IMR-90 (cell line): Measurements from ENCODE around the gene RFTN2. TPM values are rescaled to one million over a fixed set of nuclear protein-coding genes. Genes with fewer than 3 reads are reported as not detected.

Experiments used
- ATAC-seq: fragments of 200-7000 bp; cut with Tn5 transposase; 2 replicates; pipeline ENCODE4 v1.9.1; 2020; ENCODE audit warnings: low read depth, mild to moderate bottlenecking, moderate library complexity
- BruUV-seq: library from RNA; stranded (reverse); fragments of 400-500 nt; replicated peaks from 2 replicates; lab custom pipeline; 2021; lab: Mats Ljungman, UMichigan
- CTCF ChIA-PET: fragments of 300-600 bp; formaldehyde crosslinking; extraction: SDS; loops from one replicate; lab custom pipeline; 2021; ENCODE audit warnings: antibody characterized with exemption; lab: Yijun Ruan, JAX
- POLR2A ChIA-PET: fragments of 300-600 bp; sonication (Branson Sonifier 250); formaldehyde crosslinking; loops from one replicate; lab custom pipeline; 2022; ENCODE audit warnings: antibody characterized with exemption; ENCODE audit not compliant: unreplicated experiment; lab: Charles Lee
- DNase-seq: peaks from one replicate; pipeline ENCODE4 v3.0.0; 2013
- H2AFZ ChIP-seq: replicated peaks from 2 replicates; pipeline ENCODE3; 2013; ENCODE audit warnings: low read length, mild to moderate bottlenecking; ENCODE audit not compliant: poor library complexity
- H2AK5ac ChIP-seq: 2 replicates; pipeline ENCODE4 v1.6.1; 2013; ENCODE audit warnings: low read depth, low read length, inconsistent platforms
- H2AK9ac ChIP-seq: replicated peaks from 2 replicates; pipeline ENCODE3; 2013; ENCODE audit warnings: mild to moderate bottlenecking, low read depth, low read length, moderate library complexity; ENCODE audit not compliant: poor library complexity
- H2BK120ac ChIP-seq: 2 replicates; pipeline ENCODE4 v1.6.1; 2013; ENCODE audit warnings: low read depth, low read length, inconsistent platforms
- H2BK15ac ChIP-seq: 3 replicates; pipeline ENCODE4 v1.6.1; 2013; ENCODE audit warnings: low read depth, low read length, inconsistent platforms
- H2BK20ac ChIP-seq: 2 replicates; pipeline ENCODE4 v1.6.1; 2013; ENCODE audit warnings: low read depth, mild to moderate bottlenecking, inconsistent platforms, low read length, moderate library complexity
- H2BK5ac ChIP-seq: 2 replicates; pipeline ENCODE4 v1.6.1; 2013; ENCODE audit warnings: mild to moderate bottlenecking, low read depth, low read length, inconsistent platforms; ENCODE audit not compliant: poor library complexity, severe bottlenecking
- H3K14ac ChIP-seq: replicated peaks from 2 replicates; pipeline ENCODE4 v1.6.1; 2013; ENCODE audit warnings: low read depth, low read length, inconsistent platforms
- H3K18ac ChIP-seq: 2 replicates; pipeline ENCODE4 v1.6.1; 2013; ENCODE audit warnings: low read depth, low read length, control low read depth
- H3K23ac ChIP-seq: 2 replicates; pipeline ENCODE4 v1.6.1; 2013; ENCODE audit warnings: low read depth, low read length, inconsistent platforms
- H3K27ac ChIP-seq: 2 replicates; pipeline ENCODE4 v1.5.1; 2013; ENCODE audit warnings: mild to moderate bottlenecking, control low read depth, low read length; ENCODE audit not compliant: insufficient read depth
- H3K27me3 ChIP-seq: 2 replicates; pipeline ENCODE4 v1.6.1; 2013; ENCODE audit warnings: low read length; ENCODE audit not compliant: control insufficient read depth, insufficient read depth
- H3K36me3 ChIP-seq: 2 replicates; pipeline ENCODE4 v1.6.1; 2013; ENCODE audit warnings: low read length, mixed read lengths; ENCODE audit not compliant: control insufficient read depth, insufficient read depth
- H3K4ac ChIP-seq: 2 replicates; pipeline ENCODE4 v1.6.1; 2013; ENCODE audit warnings: low read depth, low read length, inconsistent platforms
- H3K4me1 ChIP-seq: 2 replicates; pipeline ENCODE4 v1.6.1; 2013; ENCODE audit warnings: low read length, mixed read lengths; ENCODE audit not compliant: control insufficient read depth, insufficient read depth
- H3K4me2 ChIP-seq: 2 replicates; pipeline ENCODE4 v1.6.1; 2013; ENCODE audit warnings: low read depth, mild to moderate bottlenecking, control low read depth, low read length, moderate library complexity
- H3K4me3 ChIP-seq: 2 replicates; pipeline ENCODE4 v1.5.1; 2013; ENCODE audit warnings: low read depth, mild to moderate bottlenecking, control low read depth, low read length, moderate library complexity; ENCODE audit not compliant: insufficient read depth
- H3K56ac ChIP-seq: 2 replicates; pipeline ENCODE4 v1.6.1; 2013; ENCODE audit warnings: low read length, inconsistent platforms; ENCODE audit not compliant: insufficient read depth; ENCODE audit errors: extremely low read depth
- H3K79me1 ChIP-seq, 2 experiments: 2 replicates each; pipeline ENCODE4 v1.6.1; 2013; ENCODE audit warnings: low read length in 2 of 2, inconsistent platforms in 1 of 2, low read depth in 1 of 2
- H3K9ac ChIP-seq: 2 replicates; pipeline ENCODE4 v1.6.1; 2013; ENCODE audit warnings: low read depth, low read length, control low read depth
- H3K9me1 ChIP-seq: 2 replicates; pipeline ENCODE4 v1.6.1; 2013; ENCODE audit warnings: low read length, inconsistent platforms; ENCODE audit not compliant: insufficient read depth
- H3K9me3 ChIP-seq: 2 replicates; pipeline ENCODE4 v1.6.1; 2013; ENCODE audit warnings: low read length; ENCODE audit not compliant: control insufficient read depth, insufficient read depth
- H4K20me1 ChIP-seq: 2 replicates; pipeline ENCODE4 v1.6.1; 2013; ENCODE audit warnings: low read length, inconsistent platforms; ENCODE audit not compliant: insufficient read depth
- H4K5ac ChIP-seq: 2 replicates; pipeline ENCODE4 v1.6.1; 2013; ENCODE audit warnings: mild to moderate bottlenecking, low read depth, low read length, control low read depth
- H4K8ac ChIP-seq, 2 experiments: 2 replicates each; pipeline ENCODE4 v1.6.1; 2013; ENCODE audit warnings: low read depth in 2 of 2, low read length in 2 of 2, control low read depth in 1 of 2, inconsistent platforms in 1 of 2
- H4K91ac ChIP-seq: 2 replicates; pipeline ENCODE4 v1.6.1; 2013; ENCODE audit warnings: low read depth, low read length, inconsistent platforms; ENCODE audit not compliant: insufficient read depth
- BHLHE40 ChIP-seq: fragments of 150-350 bp; IDR thresholded peaks from 2 replicates; pipeline ENCODE4 v1.6.1; 2016; ENCODE audit warnings: mild to moderate bottlenecking, low read depth, low read length
- CEBPB ChIP-seq: IDR thresholded peaks from 2 replicates; pipeline ENCODE4 v1.6.1; 2012; ENCODE audit warnings: low read depth, low read length, improper control_type of control experiment
- CHD1 ChIP-seq: IDR thresholded peaks from 2 replicates; pipeline ENCODE4 v1.6.1; 2012; ENCODE audit warnings: low read depth, low read length, improper control_type of control experiment
- CTCF ChIP-seq: conservative IDR thresholded peaks from 2 replicates; pipeline ENCODE4 v1.5.1; 2012; ENCODE audit warnings: mild to moderate bottlenecking, low read depth, low read length, improper control_type of control experiment
- MXI1 ChIP-seq: IDR thresholded peaks from 2 replicates; pipeline ENCODE4 v1.6.1; 2012; ENCODE audit warnings: low read depth, mild to moderate bottlenecking, low read length, moderate library complexity, borderline replicate concordance
- POLR2A ChIP-seq: IDR thresholded peaks from 2 replicates; pipeline ENCODE4 v1.6.1; 2012; ENCODE audit warnings: mild to moderate bottlenecking, low read depth, low read length
- RAD21 ChIP-seq: IDR thresholded peaks from 2 replicates; pipeline ENCODE4 v1.6.1; 2012; ENCODE audit warnings: low read length, improper control_type of control experiment
- RCOR1 ChIP-seq: IDR thresholded peaks from 2 replicates; pipeline ENCODE4 v1.6.1; 2012; ENCODE audit warnings: mild to moderate bottlenecking, low read length, improper control_type of control experiment; ENCODE audit not compliant: insufficient replicate concordance
- SMC3 ChIP-seq: fragments of 150-350 bp; IDR thresholded peaks from 2 replicates; pipeline ENCODE4 v1.6.1; 2016; ENCODE audit warnings: low read depth, mild to moderate bottlenecking, antibody characterized with exemption, low read length, moderate library complexity
- USF2 ChIP-seq: fragments of 150-350 bp; IDR thresholded peaks from 2 replicates; pipeline ENCODE4 v1.6.1; 2017; ENCODE audit warnings: mild to moderate bottlenecking, antibody characterized with exemption, low read length, low read depth
- WGBS, 2 experiments: methylation state at CpG; one replicate each; pipeline versions ENCODE4 v1.1.5 to v1.1.7; 2013; ENCODE audit warnings: missing lambda C conversion rate in 2 of 2; ENCODE audit not compliant: insufficient read length in 1 of 2; ENCODE audit errors: extremely low coverage in 2 of 2; 5-methylcytosine and 5-hydroxymethylcytosine counted together
- dilution Hi-C: fragments of 300-500 bp; cut with HindIII; formaldehyde crosslinking; loops from one replicate; pipeline ENCODE4 v1.14.3; 2018; ENCODE audit warnings: low sequenced_read_pairs; ENCODE audit not compliant: unreplicated experiment
- in situ Hi-C: fragments of 300-500 bp; cut with MboI; formaldehyde crosslinking; loops from 3 replicates; pipeline ENCODE4 v1.14.3; 2019; ENCODE audit warnings: low sequenced_read_pairs, inconsistent platforms, mixed read lengths
- intact Hi-C: fragments of 100-400 bp; cut with micrococcal nuclease; formaldehyde crosslinking; loops from 2 replicates; pipeline ENCODE4 v1.10.0; 2022
- polyA plus RNA-seq, 3 experiments: library from polyadenylated mRNA; depleted of rRNA; stranded (reverse); fragments of >200 nt; gene quantifications; 2 replicates each; pipeline ENCODE4 v1.2.3, GENCODE V29; 2012; ENCODE audit warnings: low replicate concordance in 1 of 3
- total RNA-seq: library from RNA; depleted of rRNA; stranded (reverse); fragments of >200 nt; gene quantifications from 2 replicates; pipeline ENCODE4 v1.2.3, GENCODE V29; 2012

RFTN2 gene
- total and polyA plus RNA-seq, 2 of the 4 experiments (the other 2 are of a cell fraction): 0.44 to 2.3 TPM

- Histone ChIP-seq H4K5ac (no peak overlapping the region), H3K18ac (no peak overlapping the region), H3K4ac (peak overlapping the region; percentile 5; the same call in 1 of the 2 replicates), H3K27me3 (no peaks in the 10 kb centered on the region), H2BK20ac (no peak overlapping the region), H4K20me1 (peaks cover 20% of the 10 kb centered on the region), H3K4me2 (peak overlapping the region; percentile 80), H3K9me1 (peaks cover 9% of the 10 kb centered on the region), H2AK9ac (peak overlapping the region; percentile 22), H2AK5ac (no peak overlapping the region), H3K14ac (peak overlapping the region; percentile 49; the same call in 1 of the 2 replicates), H3K9me3 (no peaks in the 10 kb centered on the region), H3K9ac (peak overlapping the region; percentile 80), H4K91ac (no peak overlapping the region; the same call in 1 of the 2 replicates), H3K4me3 (peak overlapping the region; percentile 99), H2BK120ac (no peak overlapping the region), H2BK15ac (no peak overlapping the region), H3K4me1 (peaks cover 6% of the 10 kb centered on the region), H3K79me1 (peaks cover 26 to 46% of the 10 kb centered on the region in 2 experiments), H3K23ac (peak overlapping the region; percentile 74), H3K56ac (peak overlapping the region; percentile 9), H2BK5ac (no peak overlapping the region), H3K27ac (peak overlapping the region; percentile 42), H3K36me3 (peaks cover 2% of the 10 kb centered on the region; the same call in 1 of the 2 replicates), H2AFZ (peak overlapping the region; percentile 95), H4K8ac (no peak overlapping the region)
- dilution Hi-C loops (no loop called here), in situ Hi-C loops (loop anchor here (10.0 kb wide), 1 partner anchor 192 kb away; the partner anchor contains the start of gene MOB4), intact Hi-C loops (loop anchor here (1.0 to 10.0 kb wide), 5 partner anchors 71 to 590 kb away; partner anchors contain the start of genes MOB4 and SF3B1)
- BruUV-seq: no TSS peak
- CTCF ChIA-PET: interaction anchor here (0.8 kb wide), 1 partner anchor 107 kb away, joined by 3 read pairs; no protein-coding TSS in a partner anchor
- WGBS, 2 experiments: 60% methylated on average over 1 of the region's 5 CpGs; no CpG with 5 or more reads in 1 of the 2 experiments
- ATAC-seq: no peak
- POLR2A ChIA-PET: no interaction called here
- no peak for TF ChIP-seq MXI1
- TF ChIP-seq CEBPB: no peak
- no peak for TF ChIP-seq RCOR1
- no peak for TF ChIP-seq CTCF
- TF ChIP-seq USF2: no peak
- no peak for TF ChIP-seq POLR2A
- no peak for TF ChIP-seq RAD21
- TF ChIP-seq CHD1: no peak
- TF ChIP-seq SMC3: no peak
- no peak for TF ChIP-seq BHLHE40
- DNase-seq: no peak
Measured at GRCh38 chr2:197706839-197707207, 31.4 kb upstream of the RFTN2 start.
